Spleen (tissue), 11 donors: ENCODE measurements around the gene LPCAT1. TPM values are rescaled to one million over a fixed set of nuclear protein-coding genes. Genes with fewer than 3 reads are reported as not detected.

Experiments used
- DNase-seq: peaks from one replicate; pipeline ENCODE4 v3.0.0-alpha.2; 2020
- H3K27ac ChIP-seq, 8 donors: fragments of 200-600 bp; sonication (generic) in 7 of 8; 1 replicate in 4 of 8; 2 replicates in 4 of 8; pipeline versions ENCODE4 v1.5.0 to v1.8.0; 2016 to 2021; ENCODE audit warnings: inconsistent platforms in 4 of 8, mild to moderate bottlenecking in 4 of 8, moderate library complexity in 1 of 8
- H3K27me3 ChIP-seq, 7 donors: fragments of 200-600 bp; sonication (generic) in 6 of 7; replicated peaks in 1 of 7; 1 replicate in 4 of 7; 2 replicates in 3 of 7; pipeline versions ENCODE4 v1.5.0 to v1.8.0; 2016 to 2021; ENCODE audit warnings: inconsistent platforms in 3 of 7, mild to moderate bottlenecking in 1 of 7
- H3K36me3 ChIP-seq, 6 donors: fragments of 200-600 bp; sonication (generic) in 5 of 6; 1 replicate in 4 of 6; 2 replicates in 2 of 6; pipeline versions ENCODE4 v1.5.0 to v1.8.0; 2016 to 2021; ENCODE audit warnings: inconsistent platforms in 2 of 6
- H3K4me1 ChIP-seq, 6 donors: fragments of 200-600 bp; sonication (generic) in 5 of 6; 1 replicate in 3 of 6; 2 replicates in 3 of 6; pipeline versions ENCODE4 v1.5.0 to v1.8.0; 2016 to 2021; ENCODE audit warnings: inconsistent platforms in 3 of 6
- H3K4me3 ChIP-seq, 8 donors: fragments of 200-600 bp; sonication (generic) in 7 of 8; 1 replicate in 4 of 8; 2 replicates in 4 of 8; pipeline versions ENCODE4 v1.5.0 to v1.8.0; 2016 to 2021; ENCODE audit warnings: inconsistent platforms in 4 of 8, mild to moderate bottlenecking in 4 of 8, moderate library complexity in 2 of 8
- H3K9me3 ChIP-seq, 8 donors: fragments of 200-600 bp; sonication (generic) in 7 of 8; 1 replicate in 4 of 8; 2 replicates in 4 of 8; pipeline versions ENCODE4 v1.5.0 to v1.8.0; 2016 to 2021; ENCODE audit warnings: inconsistent platforms in 4 of 8
- CTCF ChIP-seq, 11 experiments: fragments of 200-600 bp in 7 of 11; fragments of 450-650 bp in 4 of 11; sonication (generic) in 4 of 11; IDR thresholded peaks in 8 of 11; conservative IDR thresholded peaks in 3 of 11; 1 replicate in 7 of 11; 2 replicates in 4 of 11; pipeline versions ENCODE4 v1.4.0 to v1.8.0; 2016 to 2021; ENCODE audit warnings: antibody characterized with exemption in 11 of 11, inconsistent platforms in 4 of 11, mild to moderate bottlenecking in 1 of 11
- POLR2A ChIP-seq, 3 donors: fragments of 450-650 bp; IDR thresholded peaks; one replicate each; pipeline ENCODE4 v1.5.1; 2017; ENCODE audit warnings: antibody characterized with exemption in 3 of 3, mild to moderate bottlenecking in 1 of 3
- POLR2AphosphoS5 ChIP-seq, 3 donors: sonication (generic); formaldehyde crosslinking; IDR thresholded peaks; one replicate each; pipeline ENCODE4 v1.5.1; 2017; ENCODE audit warnings: antibody characterized with exemption in 3 of 3
- WGBS, 5 donors: extraction: QIAGEN DNeasy Blood & Tissue Kit in 3 of 5; methylation state at CpG; one replicate each; pipeline versions ENCODE4 v1.1.5 to v1.1.7; 2013 to 2018; 5-methylcytosine and 5-hydroxymethylcytosine counted together
- intact Hi-C: fragments of 100-400 bp; cut with DNase I; formaldehyde crosslinking; loops from one replicate; pipeline ENCODE4 v1.15.0; 2023; ENCODE audit warnings: low total_unique reads
- polyA plus RNA-seq, 3 donors: library from polyadenylated mRNA; stranded (reverse); fragments of 200-250 nt; gene quantifications; one replicate each; pipeline ENCODE4 v1.2.1, GENCODE V29; 2013
- total RNA-seq, 7 donors: library from RNA; depleted of rRNA in 3 of 7; stranded (reverse); fragments of >200 nt in 3 of 7; fragmentation: NEBNext Ultra II Directional in 4 of 7; extraction: Animal tissue kit (Norgen Biotek cat#: 25700) in 4 of 7; gene quantifications; one replicate each; pipeline versions ENCODE4 v1.1.0 to v1.2.1, GENCODE V29; 2016 to 2021
- donor health status: healthy with polysubstance abuse.
- donor health status: DM: no; HTN: no; CAD: no; lungs with moderate emphysema.
- donor health status: DM: no; HTN: no; CAD: no.
- donor health status: Bipolar disorder and iron deficiency.
- donor health status: healthy.
- donor health status: DM: no; HTN: no; CAD: no.
- donor health status: DM: yes; HTN: yes; CAD: no.

LPCAT1 gene
- total and polyA plus RNA-seq, 10 donors = 52.2 to 322 (median 174) TPM

GRCh38 chr5:1553539-1554409 lies 30.0 kb upstream of the LPCAT1 start:
- DNase-seq = no peak
- H3K4me3 ChIP-seq = no peak overlapping the region
- 87 to 92% (median 90%) methylated on average over 12 to 21 of the region's 21 CpGs for WGBS, 5 donors

GRCh38 chr5:1552521-1553255 lies 28.9 kb upstream of the LPCAT1 start:
- H3K27ac ChIP-seq = no peak overlapping the region
- no peak overlapping the region for H3K4me3 ChIP-seq
- peaks cover 0 to 11% (median 4%) of the 10 kb centered on the region in 6 donors for H3K4me1 ChIP-seq
- 71 to 89% (median 74%) methylated on average over 24 to 33 of the region's 33 CpGs for WGBS, 5 donors
- no peaks in the 10 kb centered on the region for H3K36me3 ChIP-seq
- TF ChIP-seq POLR2A (IDR thresholded peaks at IDR 0.05) (no peak), POLR2AphosphoS5 (IDR thresholded peaks at IDR 0.05) (no peak), CTCF (IDR thresholded peaks at IDR 0.05 in 8 of 11, conservative IDR thresholded peaks at IDR 0.05 in 3 of 11) (no peak)
- H3K27me3 ChIP-seq = peaks cover 0 to 34% (median 0%) of the 10 kb centered on the region in 7 donors
- DNase-seq = no peak
- no peaks in the 10 kb centered on the region for H3K9me3 ChIP-seq
- intact Hi-C loops = no loop called here

More at GRCh38 chr5:1553539-1554409, 30.0 kb upstream of the LPCAT1 start:
- Histone ChIP-seq H3K27me3 (peaks cover 0 to 35% (median 0%) of the 10 kb centered on the region in 7 donors), H3K36me3 (no peaks in the 10 kb centered on the region), H3K4me1 (peaks cover 0 to 11% (median 4%) of the 10 kb centered on the region in 6 donors), H3K27ac (no peak overlapping the region), H3K9me3 (no peaks in the 10 kb centered on the region)
- TF ChIP-seq POLR2AphosphoS5 (IDR thresholded peaks at IDR 0.05) (no peak), CTCF (IDR thresholded peaks at IDR 0.05 in 8 of 11, conservative IDR thresholded peaks at IDR 0.05 in 3 of 11) (no peak), POLR2A (IDR thresholded peaks at IDR 0.05) (no peak)
- intact Hi-C loops = no loop called here

GRCh38 chr5:1551426-1552301 lies 27.9 kb upstream of the LPCAT1 start:
- TF ChIP-seq POLR2AphosphoS5 (IDR thresholded peaks at IDR 0.05) (no peak), POLR2A (IDR thresholded peaks at IDR 0.05) (no peak), CTCF (IDR thresholded peaks at IDR 0.05 in 8 of 11, conservative IDR thresholded peaks at IDR 0.05 in 3 of 11) (no peak)
- no peak overlapping the region for H3K4me3 ChIP-seq
- no peak overlapping the region for H3K27ac ChIP-seq
- no peak for DNase-seq
- intact Hi-C loops = no loop called here
- no peaks in the 10 kb centered on the region for H3K9me3 ChIP-seq
- H3K36me3 ChIP-seq = no peaks in the 10 kb centered on the region
- 88 to 91% (median 90%) methylated on average over 32 of the region's 32 CpGs for WGBS, 5 donors
- peaks cover 0 to 11% (median 4%) of the 10 kb centered on the region in 6 donors for H3K4me1 ChIP-seq
- H3K27me3 ChIP-seq = peaks cover 0 to 28% (median 0%) of the 10 kb centered on the region in 7 donors
